ENCODE data around the gene ORAI3.
A peak's percentile ranks its signal among the peaks of the same experiment; 100 is the strongest.

The ORAI3 gene

DNA sequence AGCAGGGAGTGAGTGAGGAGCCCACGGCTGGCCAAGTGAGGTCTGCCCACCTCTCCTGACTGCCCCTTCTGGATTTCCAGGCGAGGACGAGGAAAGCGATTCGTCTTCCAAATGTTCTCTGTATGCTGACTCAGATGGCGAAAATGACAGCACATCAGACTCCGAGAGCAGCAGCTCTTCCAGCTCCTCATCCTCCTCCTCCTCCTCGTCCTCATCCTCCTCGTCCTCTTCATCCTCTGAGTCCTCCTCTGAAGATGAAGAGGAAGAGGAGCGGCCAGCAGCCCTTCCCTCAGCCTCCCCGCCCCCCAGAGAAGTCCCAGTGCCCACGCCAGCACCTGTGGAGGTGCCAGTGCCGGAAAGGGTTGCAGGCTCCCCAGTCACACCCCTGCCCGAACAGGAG lies 22.4 kb downstream of the ORAI3 start:
- no peak for DNase-seq (ENCODE audit: low spot score)

DNA sequence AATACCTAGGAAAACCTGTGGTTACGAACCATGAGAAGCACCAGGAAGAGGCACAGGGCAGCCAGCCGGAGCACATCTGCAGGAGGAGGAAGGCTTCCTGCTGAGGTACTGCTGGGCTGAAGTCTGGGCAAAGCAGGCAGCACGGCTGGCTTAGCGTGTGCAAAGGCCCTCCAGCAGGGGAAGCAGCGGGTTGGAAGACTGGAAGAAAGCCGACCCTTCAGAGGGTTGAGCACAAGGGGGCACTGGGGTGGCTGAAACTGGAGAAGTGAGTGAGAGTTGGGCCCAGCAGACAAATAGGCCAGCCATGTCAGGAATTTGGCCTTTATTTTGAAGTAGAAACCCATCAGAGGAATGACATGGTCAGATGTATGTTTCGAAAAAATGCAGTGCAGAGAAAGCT lies 24.0 kb downstream of the ORAI3 start:
- no peak for DNase-seq (ENCODE audit: low spot score)

DNA sequence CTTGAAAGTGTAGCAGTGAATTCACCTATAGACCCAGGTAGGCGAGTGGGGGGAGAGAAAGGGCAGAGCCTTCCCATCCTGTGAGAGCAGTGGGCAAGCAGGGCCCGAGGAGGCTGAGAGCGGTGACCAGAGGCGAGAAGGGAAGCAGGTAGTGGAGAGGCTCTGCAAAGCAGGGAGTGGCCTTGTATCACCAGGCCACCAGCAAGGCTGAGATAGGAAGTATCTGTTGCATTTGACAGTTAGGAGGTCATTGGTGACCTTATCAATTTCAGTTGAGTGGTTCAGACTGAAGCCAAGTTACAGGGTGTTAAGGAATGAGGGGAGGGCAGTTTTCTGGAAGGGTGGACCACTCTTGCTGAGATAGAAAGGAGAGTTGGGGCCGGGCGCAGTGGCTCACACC lies 25.5 kb downstream of the ORAI3 start:
- no peak for DNase-seq (ENCODE audit: low spot score)

DNA sequence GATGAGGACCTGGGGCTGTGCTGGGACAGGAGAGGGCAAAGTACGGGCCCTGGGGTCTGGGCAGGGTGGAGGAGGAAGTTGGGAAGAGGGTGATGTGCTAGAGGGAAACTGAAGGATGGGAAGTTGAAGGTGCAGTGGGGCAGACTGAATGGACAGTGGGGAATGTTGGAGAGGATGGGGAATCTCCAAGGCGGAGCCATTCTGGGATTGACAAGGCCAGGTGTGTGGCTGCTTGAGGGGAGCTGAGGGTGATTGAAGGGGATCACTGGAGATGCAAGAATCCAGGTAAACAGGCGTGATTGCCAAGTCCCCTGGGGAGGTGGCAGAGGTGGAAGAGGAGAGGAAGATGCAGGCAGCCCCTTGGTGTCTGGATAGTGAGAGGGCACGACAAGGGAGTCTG lies 27.6 kb downstream of the ORAI3 start:
- no peak for DNase-seq (ENCODE audit: low spot score)

DNA sequence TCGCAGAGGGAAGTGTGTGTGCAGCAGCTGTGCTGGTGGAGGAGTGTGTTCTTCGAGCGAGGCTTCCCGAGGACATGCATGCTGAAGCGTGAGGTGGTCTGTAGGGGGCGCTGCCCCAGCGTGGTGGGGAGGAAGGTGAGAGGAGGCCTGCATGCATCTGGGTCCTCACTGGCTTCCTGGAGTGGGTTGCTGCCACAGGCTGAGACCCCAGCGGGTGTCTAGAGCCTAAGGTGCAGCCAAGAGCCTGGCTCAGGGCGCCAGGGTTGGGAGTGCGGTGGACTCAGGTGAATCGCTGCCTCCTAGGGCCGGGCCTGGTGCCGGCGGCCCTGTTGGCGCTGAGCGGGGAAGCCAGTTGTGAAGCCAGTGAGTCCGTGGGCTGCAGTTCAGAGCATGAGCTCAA lies 28.6 kb downstream of the ORAI3 start:
- no peak for DNase-seq (ENCODE audit: low spot score)

DNA sequence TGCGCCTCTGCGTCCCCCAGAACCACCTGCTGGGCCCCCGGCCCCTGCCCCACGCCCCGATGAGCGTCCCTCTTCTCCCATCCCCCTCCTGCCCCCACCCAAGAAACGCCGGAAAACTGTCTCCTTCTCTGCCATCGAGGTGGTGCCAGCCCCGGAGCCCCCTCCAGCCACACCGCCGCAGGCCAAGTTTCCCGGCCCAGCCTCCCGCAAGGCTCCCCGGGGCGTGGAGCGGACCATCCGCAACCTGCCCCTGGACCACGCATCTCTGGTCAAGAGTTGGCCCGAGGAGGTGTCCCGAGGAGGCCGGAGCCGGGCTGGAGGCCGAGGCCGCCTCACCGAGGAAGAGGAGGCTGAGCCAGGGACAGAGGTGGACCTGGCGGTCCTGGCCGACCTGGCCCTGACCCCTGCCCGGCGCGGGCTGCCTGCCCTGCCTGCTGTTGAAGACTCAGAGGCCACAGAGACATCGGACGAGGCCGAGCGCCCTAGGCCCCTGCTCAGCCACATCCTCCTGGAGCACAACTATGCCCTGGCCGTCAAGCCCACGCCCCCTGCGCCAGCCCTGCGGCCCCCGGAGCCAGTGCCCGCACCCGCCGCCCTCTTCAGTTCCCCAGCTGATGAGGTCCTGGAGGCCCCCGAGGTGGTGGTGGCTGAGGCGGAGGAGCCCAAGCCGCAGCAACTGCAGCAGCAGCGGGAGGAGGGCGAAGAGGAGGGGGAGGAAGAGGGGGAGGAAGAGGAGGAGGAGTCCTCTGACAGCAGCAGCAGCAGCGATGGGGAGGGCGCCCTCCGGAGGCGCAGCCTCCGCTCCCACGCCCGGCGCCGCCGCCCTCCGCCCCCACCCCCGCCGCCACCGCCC lies 30.5 kb downstream of the ORAI3 start:
- DNase-seq (ENCODE audit: low spot score): no peak

DNA sequence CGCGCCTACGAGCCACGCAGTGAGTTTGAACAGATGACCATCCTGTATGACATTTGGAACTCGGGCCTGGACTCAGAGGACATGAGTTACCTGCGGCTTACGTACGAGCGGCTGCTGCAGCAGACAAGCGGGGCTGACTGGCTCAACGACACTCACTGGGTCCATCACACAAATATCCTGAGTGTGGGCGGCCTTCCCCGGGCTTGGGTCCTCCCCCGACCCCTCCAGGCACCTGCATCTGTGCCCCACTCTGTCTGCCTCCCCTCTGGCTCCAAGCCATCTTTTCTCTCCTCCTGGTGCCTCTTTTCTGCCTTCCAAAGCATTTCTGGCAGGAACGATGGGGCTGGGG lies 31.1 kb downstream of the ORAI3 start:
- DNase-seq (ENCODE audit: low spot score): no peak

DNA sequence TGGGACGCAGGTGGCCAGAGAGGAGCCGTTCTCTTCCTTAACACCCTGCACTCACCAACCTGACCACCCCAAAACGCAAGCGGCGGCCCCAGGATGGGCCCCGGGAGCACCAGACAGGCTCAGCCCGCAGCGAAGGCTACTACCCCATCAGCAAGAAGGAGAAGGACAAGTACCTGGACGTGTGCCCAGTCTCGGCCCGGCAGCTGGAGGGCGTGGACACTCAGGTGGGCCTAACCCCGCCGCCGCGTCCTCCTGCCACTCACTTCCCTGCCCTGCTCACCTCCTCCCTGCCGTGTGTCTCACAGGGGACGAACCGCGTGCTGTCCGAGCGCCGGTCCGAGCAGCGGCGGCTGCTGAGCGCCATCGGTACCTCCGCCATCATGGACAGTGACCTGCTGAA lies 31.6 kb downstream of the ORAI3 start:
- no peak for DNase-seq (ENCODE audit: low spot score)

DNA sequence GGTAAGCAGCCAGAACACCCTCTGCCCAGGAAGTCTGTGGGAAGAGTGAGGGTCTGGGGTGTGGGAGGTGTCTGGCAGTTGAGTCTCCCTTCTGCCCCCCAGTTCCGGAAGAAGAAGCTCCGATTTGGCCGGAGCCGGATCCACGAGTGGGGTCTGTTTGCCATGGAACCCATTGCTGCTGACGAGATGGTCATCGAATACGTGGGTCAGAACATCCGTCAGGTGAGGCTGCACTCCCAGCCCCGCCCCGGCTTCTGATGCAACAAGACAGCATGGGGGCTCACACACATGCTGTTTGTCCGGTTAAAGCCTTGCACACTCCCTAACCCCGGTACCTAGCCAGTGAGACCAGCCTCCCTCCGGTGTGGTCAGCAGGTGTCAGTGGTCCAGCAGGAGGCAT lies 32.1 kb downstream of the ORAI3 start:
- DNase-seq (ENCODE audit: low spot score): no peak

DNA sequence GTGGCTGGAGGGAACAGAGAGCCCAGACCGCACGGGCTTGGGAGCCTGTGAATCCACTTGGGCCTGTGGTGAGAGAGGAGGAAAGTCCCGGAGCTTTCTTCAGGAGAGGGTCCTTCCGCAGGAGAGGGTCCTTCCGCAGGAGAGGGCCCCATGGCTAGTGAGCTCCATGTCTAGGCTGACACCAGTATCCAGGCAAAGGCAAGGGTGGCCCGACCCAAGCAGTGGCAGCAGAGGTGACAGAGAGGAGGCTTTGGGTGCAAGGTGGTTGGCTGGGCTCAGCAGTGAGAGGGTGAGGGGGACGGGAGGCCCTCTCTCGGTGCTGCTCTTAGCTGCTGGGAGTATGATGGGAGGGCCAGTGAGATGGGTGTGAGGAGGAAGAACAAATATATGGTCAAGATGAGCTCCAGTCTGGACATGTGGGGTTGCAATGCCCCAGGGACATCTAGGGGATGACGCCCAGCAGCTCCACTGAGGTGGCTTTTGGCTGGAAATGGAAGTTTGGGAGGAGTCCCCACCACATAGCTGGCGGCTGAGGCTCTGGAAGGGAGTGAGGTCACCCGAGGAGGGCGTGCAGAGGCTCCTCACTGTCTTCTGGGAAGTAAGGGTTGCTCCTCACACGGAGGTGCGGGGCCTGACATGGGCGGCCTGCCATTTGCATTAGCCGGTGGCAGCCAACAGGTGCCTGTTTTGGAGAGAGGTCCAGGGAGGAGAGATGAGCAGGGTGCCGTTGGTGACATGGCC lies 33.9 kb downstream of the ORAI3 start:
- no peak for DNase-seq (ENCODE audit: low spot score)

DNA sequence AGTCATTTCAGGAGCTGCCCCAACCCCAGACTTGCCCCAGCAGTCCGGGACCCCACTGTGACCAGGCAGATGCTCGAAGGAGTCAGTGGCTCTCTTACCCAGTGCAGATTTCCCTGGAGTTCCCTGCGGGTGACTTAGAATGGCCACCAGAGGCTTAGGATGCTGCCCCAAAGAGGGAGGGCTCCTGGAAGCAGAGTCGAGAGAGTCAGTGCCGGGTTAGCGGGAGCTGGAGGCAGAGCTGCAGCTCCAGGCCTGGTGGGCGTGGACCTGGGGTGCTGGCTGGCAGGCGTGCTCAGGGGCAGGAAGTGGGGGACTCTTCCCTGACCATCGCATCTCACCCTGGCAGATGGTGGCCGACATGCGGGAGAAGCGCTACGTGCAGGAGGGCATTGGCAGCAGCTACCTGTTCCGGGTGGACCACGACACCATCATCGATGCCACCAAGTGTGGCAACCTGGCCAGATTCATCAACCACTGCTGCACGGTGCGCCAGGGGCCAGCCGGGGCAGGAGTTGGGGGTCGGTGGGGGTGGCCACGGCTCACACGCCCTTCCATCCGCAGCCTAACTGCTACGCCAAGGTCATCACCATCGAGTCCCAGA lies 34.5 kb downstream of the ORAI3 start:
- DNase-seq (ENCODE audit: low spot score): no peak

DNA sequence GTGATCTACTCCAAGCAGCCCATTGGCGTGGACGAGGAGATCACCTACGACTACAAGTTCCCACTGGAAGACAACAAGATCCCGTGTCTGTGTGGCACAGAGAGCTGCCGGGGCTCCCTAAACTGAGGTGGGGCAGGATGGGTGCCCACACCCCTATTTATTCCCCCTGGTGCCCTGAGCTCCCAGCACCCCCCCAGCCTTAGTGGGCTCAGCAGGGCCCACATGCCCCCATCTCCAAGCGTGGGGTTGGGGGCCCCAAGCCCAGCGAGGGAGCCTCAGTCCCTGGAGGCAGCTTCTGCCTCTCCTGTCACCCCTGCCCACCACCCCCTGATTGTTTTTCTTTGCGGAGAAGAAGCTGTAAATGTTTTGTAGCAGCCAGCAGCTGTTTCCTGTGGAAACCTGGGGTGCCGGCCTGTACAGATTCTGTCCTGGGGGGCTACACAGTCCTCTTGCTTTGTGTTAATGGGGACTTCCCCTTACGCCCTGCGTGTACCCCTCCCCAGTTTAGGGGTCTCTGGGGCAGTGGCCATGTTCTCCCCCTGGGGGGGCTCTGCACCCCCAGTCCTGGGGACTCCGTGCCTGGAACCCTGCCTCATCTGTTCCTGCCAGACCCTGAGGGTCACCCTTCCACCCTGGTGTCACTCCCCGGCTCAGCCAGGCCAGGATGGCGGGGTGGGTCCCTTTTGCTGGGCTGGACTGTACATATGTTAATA lies 35.2 kb downstream of the ORAI3 start:
- no peak for DNase-seq (ENCODE audit: low spot score)

DNA sequence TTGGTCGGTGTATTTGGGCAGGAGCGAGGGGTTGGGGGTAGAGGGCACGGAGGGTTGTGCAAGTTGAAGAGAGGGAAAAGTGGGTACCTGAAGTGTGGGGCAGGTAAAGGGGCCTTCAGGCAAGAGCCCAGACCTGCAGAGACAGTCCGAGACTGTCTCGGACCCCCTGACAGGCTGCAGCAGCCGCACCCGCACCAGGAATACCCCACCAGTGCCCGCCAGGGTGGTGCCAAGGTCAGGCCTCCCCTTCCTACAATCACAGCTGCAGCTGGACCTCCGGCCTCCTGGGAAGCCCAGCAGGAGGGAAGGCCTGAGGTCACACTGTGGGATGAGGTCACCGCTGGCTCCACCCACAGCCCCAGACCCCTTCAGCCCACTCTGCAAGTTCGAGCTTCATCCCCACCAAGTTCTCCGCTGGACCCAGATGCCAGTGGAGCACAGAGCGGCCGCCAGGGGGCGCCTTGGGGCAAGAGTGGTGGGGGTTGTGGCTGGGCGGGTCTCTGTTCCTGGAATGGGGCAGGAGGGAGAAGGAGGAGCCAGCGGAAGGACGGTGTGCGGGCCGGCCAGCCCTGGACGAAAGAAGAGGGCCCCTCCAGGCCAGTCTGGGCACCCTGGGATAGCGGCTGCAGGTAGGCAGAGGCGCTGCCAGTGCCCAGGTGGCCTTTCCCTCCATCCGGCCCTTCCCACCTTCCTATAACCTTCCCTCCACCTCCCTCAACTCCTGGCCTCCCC lies 36.0 kb downstream of the ORAI3 start, which contains the start of gene HSD3B7:
HSD3B7 (plus strand) TSS at position 539 of the 732 bp plus-strand sequence. CDS start 452 bp downstream, outside the sequence.
- DNase-seq (ENCODE audit: low spot score): peak; percentile 58

DNA sequence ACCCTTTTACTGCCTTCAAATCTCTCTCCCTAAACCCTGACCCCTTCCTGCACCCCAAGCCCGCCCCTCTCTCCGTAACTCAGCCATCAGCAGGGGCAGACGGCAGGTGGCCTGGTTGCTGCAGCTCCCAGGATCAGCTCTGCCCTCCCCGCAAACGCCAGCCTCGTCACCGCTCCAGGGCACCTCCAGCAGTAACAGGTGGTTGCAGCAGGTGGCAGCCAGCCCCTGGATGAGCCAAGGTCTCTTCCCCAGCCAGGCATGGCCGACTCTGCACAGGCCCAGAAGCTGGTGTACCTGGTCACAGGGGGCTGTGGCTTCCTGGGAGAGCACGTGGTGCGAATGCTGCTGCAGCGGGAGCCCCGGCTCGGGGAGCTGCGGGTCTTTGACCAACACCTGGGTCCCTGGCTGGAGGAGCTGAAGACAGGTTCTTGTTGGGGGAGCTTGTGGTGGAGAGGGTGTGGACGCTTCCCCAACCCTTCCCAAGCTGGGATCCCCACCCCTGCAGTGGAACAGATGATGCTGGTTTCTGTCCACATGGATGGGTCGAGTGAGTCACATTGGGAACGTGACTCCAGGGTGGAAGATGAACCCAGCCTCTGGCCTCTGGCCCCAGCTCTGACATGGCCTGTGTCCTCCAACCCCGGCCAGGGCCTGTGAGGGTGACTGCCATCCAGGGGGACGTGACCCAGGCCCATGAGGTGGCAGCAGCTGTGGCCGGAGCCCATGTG lies 36.7 kb downstream of the ORAI3 start:
- DNase-seq (ENCODE audit: low spot score): no peak

DNA sequence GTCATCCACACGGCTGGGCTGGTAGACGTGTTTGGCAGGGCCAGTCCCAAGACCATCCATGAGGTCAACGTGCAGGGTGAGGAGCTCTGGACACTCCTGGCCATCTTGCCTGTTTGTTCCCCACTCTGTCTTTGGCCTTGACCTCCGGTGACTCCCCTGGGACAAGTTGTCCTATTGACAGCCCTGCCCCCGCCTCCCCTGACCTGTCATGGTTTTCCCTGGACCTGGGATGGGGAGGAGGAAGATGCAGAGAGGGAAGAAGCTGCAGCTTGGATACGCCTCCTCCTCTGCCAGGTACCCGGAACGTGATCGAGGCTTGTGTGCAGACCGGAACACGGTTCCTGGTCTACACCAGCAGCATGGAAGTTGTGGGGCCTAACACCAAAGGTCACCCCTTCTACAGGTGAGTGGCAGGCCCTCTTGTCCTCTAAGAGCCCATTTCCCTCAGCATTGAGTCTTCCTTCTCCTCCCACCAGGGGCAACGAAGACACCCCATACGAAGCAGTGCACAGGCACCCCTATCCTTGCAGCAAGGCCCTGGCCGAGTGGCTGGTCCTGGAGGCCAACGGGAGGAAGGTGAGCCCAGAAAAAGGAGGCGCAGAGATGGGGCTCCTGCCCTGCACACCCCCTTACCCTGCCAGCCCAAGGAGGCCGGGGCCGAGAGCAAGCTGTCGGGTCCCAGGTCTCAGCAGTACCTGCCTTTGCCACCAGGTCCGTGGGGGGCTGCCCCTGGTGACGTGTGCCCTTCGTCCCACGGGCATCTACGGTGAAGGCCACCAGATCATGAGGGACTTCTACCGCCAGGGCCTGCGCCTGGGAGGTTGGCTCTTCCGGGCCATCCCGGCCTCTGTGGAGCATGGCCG lies 37.5 kb downstream of the ORAI3 start:
- no peak for DNase-seq (ENCODE audit: low spot score)

DNA sequence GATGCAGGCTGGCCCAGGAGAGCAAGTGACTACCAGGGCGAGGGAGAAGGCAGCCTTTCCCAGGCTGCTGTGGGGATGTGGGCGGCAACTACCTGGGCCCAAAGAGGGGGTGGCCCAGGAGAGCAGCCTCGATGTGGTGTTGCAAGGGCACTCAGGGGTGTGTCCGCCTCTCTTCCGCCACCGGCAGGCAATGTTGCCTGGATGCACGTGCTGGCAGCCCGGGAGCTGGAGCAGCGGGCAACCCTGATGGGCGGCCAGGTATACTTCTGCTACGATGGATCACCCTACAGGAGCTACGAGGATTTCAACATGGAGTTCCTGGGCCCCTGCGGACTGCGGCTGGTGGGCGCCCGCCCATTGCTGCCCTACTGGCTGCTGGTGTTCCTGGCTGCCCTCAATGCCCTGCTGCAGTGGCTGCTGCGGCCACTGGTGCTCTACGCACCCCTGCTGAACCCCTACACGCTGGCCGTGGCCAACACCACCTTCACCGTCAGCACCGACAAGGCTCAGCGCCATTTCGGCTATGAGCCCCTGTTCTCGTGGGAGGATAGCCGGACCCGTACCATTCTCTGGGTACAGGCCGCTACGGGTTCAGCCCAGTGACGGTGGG lies 38.8 kb downstream of the ORAI3 start:
- DNase-seq (ENCODE audit: low spot score): no peak

DNA sequence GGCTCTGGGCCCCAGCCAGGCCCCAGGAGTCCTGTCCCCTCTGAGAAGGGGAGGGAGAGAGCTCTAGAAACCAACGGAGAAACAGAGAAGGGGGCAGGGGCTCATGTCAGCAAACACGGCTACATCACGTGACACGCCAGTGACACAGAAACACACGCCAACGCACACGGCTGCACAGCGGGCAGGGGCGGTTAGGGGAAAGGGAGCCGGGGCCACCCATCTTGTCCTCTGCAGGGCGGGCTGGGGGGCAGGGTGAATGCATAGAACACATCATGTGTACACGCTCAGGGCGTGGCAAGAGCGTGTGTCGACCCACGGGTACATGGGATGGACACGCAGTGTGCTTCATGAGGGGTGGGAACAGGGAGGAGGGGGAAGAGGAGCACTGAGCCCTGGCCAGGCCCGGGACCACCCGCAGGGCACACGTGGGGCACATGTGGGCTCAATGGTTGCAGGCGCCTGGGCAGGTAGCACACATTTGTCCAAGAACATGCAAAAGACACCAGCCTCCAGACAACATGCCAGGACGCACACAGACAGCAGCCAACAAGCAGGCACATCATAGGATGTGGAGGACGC lies 40.7 kb downstream of the ORAI3 start:
- DNase-seq (ENCODE audit: low spot score): no peak

DNA sequence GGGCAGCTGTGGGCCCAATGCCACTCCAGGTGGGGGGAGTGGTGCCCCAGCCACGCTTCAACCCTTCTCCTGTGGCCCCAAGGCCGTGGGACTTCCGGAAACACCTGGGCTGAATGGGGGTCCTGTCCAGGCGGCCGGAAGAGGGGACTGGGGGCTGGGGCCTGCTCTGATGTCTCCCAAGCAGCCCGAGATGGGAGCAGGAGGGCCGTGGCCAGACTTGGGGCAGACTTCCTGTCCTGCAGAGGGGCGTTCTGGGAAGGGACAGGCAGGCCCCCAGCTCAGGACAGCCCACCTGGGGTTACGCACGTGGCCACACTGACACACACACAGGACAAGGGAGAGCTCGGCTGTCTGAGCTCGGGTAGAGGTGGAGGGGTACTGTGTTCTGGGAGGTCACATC lies 41.2 kb downstream of the ORAI3 start:
- no peak for DNase-seq (ENCODE audit: low spot score)

DNA sequence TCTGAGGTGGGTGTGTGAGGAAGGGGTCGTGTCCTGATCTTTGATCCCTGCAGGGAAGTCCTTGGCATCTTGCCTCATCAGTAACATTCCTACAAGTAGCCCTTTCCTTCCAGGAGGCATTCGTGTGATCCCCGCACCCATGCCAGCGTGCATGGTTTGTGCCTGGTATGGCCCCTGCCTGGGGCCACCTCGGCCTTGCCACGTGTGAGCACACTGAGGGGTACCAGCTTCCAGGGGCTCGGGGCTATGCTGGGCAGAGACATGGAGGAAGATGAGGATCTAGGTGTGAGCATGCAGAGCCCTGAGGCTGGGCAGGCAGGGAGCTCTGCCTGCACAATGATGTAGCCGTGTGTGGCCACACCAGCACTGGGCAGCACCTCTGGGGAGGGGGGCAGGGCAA lies 42.2 kb downstream of the ORAI3 start:
- no peak for DNase-seq (ENCODE audit: low spot score)
